ENCODE measurements around the gene ENPP1. TPM values are rescaled to one million over a fixed set of nuclear protein-coding genes. Genes with fewer than 3 reads are reported as not detected.

The ENPP1 gene
- polyA plus RNA-seq, 3 donors = not detected

DNA sequence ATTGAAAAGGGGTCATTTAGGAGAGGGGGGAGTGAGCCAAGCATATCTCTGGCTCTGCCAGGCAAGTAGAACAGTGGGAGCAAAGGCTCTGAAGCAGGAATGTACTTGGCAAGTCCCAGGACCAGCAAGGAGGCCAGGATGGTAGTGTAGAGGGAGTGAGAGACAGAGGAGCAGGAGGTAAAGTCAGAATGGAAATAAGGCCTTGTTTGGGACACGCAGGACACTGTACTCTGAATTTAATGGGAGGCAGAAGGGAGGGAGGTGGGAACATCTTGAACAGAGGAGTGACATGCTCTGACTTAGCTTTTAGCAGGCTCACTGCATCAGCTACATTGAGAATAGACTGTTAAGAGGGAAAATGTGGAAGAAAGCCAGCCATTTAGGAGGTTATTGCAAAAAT lies 37.0 kb upstream of the ENPP1 start:
- Histone ChIP-seq H2AFZ (ENCODE audit: insufficient read depth, low read depth, low read length, poor library complexity, severe bottlenecking) (no peak overlapping the region), H3K36me3 (replicated peaks in 1 of 2; ENCODE audit: control insufficient read depth in 1 of 2, insufficient read depth in 2 of 2, low read length in 2 of 2) (no peaks in the 10 kb centered on the region), H4K20me1 (ENCODE audit: insufficient read depth, low read length) (no peaks in the 10 kb centered on the region), H3K4me2 (replicated peaks; ENCODE audit: extremely low read depth, low read length, poor library complexity, severe bottlenecking) (no peak overlapping the region), H3K27me3 (ENCODE audit: control insufficient read depth in 2 of 2, insufficient read depth in 2 of 2, low read length in 2 of 2) (no peaks in the 10 kb centered on the region), H3K9me3 (replicated peaks in 1 of 2; ENCODE audit: control insufficient read depth in 1 of 2, insufficient read depth in 1 of 2, low read length in 2 of 2) (no peaks in the 10 kb centered on the region), H3K9ac (ENCODE audit: insufficient read depth, low read length, poor library complexity, severe bottlenecking) (no peak overlapping the region), H3K4me1 (ENCODE audit: control insufficient read depth in 1 of 2, insufficient read depth in 2 of 2, low read length in 2 of 2) (no peaks in the 10 kb centered on the region), H3K79me2 (ENCODE audit: insufficient read depth, low read length) (no peaks in the 10 kb centered on the region), H3K27ac (ENCODE audit: low read depth in 1 of 2, low read length in 2 of 2) (no peak overlapping the region), H3K4me3 (replicated peaks in 1 of 3; ENCODE audit: low read depth in 2 of 3, low read length in 3 of 3) (no peak overlapping the region)
- no peak for DNase-seq
- no peak overlapping the region for H3K4me3 Mint-ChIP-seq
- WGBS (ENCODE audit: insufficient coverage) = 100% methylated on average over 1 of the region's 1 CpG
- intact Hi-C loops (cut with micrococcal nuclease) = no loop called here
- no peaks in the 10 kb centered on the region for H3K4me1 Mint-ChIP-seq
- peaks cover 0 to 2% (median 0%) of the 10 kb centered on the region in 7 donors for H3K9me3 Mint-ChIP-seq
- TF ChIP-seq, protein P1, sequence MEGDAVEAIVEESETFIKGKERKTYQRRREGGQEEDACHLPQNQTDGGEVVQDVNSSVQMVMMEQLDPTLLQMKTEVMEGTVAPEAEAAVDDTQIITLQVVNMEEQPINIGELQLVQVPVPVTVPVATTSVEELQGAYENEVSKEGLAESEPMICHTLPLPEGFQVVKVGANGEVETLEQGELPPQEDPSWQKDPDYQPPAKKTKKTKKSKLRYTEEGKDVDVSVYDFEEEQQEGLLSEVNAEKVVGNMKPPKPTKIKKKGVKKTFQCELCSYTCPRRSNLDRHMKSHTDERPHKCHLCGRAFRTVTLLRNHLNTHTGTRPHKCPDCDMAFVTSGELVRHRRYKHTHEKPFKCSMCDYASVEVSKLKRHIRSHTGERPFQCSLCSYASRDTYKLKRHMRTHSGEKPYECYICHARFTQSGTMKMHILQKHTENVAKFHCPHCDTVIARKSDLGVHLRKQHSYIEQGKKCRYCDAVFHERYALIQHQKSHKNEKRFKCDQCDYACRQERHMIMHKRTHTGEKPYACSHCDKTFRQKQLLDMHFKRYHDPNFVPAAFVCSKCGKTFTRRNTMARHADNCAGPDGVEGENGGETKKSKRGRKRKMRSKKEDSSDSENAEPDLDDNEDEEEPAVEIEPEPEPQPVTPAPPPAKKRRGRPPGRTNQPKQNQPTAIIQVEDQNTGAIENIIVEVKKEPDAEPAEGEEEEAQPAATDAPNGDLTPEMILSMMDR (IDR thresholded peaks at IDR 0.05) = no peak
- H3K36me3 Mint-ChIP-seq = no peaks in the 10 kb centered on the region
- H3K27ac Mint-ChIP-seq = no peak overlapping the region
- H3K27me3 Mint-ChIP-seq (ENCODE audit: low read depth in 3 of 3) = peaks cover 3 to 10% (median 7%) of the 10 kb centered on the region in 3 donors

DNA sequence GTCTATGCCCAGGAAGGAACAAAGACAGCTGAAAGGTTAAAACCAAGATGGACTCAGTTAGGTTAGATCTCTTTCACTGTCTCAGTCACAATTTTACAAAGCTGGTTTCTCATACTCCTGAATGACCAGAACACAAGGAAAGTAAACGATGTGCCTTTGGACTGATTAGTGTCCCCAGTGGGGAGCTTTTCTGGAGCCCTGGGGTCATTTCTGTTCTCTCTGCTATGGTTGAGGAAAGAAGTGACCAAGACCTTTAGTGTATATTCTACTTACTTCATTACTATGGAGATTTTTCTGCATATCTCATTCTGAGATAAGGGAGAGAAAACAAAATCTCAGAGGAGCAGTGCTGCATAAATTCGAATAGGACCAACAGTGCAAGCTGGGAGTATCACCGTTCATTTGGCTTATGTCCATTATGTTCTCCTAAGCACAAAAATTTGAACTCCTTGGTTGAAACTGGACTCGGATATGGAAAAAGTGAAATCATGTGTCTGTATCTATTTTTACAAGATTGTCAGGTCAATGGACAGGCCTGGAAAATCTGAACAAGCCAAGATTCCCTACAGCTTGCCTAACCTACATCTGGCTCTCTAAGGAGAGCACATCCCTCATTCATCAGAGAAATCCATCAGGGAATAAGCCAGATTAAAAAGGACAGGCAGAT lies 34.4 kb upstream of the ENPP1 start:
- Mint-ChIP-seq H3K4me1 (no peaks in the 10 kb centered on the region), H3K27me3 (ENCODE audit: low read depth in 3 of 3) (peaks cover 3 to 12% (median 7%) of the 10 kb centered on the region in 3 donors), H3K4me3 (no peak overlapping the region), H3K9me3 (peaks cover 0 to 2% (median 2%) of the 10 kb centered on the region in 7 donors), H3K27ac (no peak overlapping the region), H3K36me3 (no peaks in the 10 kb centered on the region)
- WGBS (ENCODE audit: insufficient coverage) = 93% methylated on average over 2 of the region's 4 CpGs
- Histone ChIP-seq H3K36me3 (replicated peaks in 1 of 2; ENCODE audit: control insufficient read depth in 1 of 2, insufficient read depth in 2 of 2, low read length in 2 of 2) (no peaks in the 10 kb centered on the region), H3K4me1 (ENCODE audit: control insufficient read depth in 1 of 2, insufficient read depth in 2 of 2, low read length in 2 of 2) (no peaks in the 10 kb centered on the region), H3K27ac (ENCODE audit: low read depth in 1 of 2, low read length in 2 of 2) (no peak overlapping the region), H4K20me1 (ENCODE audit: insufficient read depth, low read length) (no peaks in the 10 kb centered on the region), H3K27me3 (ENCODE audit: control insufficient read depth in 2 of 2, insufficient read depth in 2 of 2, low read length in 2 of 2) (no peaks in the 10 kb centered on the region), H3K4me3 (replicated peaks in 1 of 3; ENCODE audit: low read depth in 2 of 3, low read length in 3 of 3) (no peak overlapping the region), H3K79me2 (ENCODE audit: insufficient read depth, low read length) (no peaks in the 10 kb centered on the region), H3K4me2 (replicated peaks; ENCODE audit: extremely low read depth, low read length, poor library complexity, severe bottlenecking) (no peak overlapping the region), H3K9me3 (replicated peaks in 1 of 2; ENCODE audit: control insufficient read depth in 1 of 2, insufficient read depth in 1 of 2, low read length in 2 of 2) (no peaks in the 10 kb centered on the region), H2AFZ (ENCODE audit: insufficient read depth, low read depth, low read length, poor library complexity, severe bottlenecking) (no peak overlapping the region), H3K9ac (ENCODE audit: insufficient read depth, low read length, poor library complexity, severe bottlenecking) (no peak overlapping the region)
- TF ChIP-seq, protein P1 (IDR thresholded peaks at IDR 0.05) = no peak
- intact Hi-C loops (cut with micrococcal nuclease) = no loop called here
- no peak for DNase-seq
